Activated T-cell treated with anti-CD3 and anti-CD28 coated beads, Interleukin-2, amount 50 U/mL, for 4 hours (primary cell): ENCODE data around the gene CIAPIN1. TPM values are rescaled to one million over a fixed set of nuclear protein-coding genes. Genes with fewer than 3 reads are reported as not detected.
"Not testable (repeated sequence)": the region's sequence is repeated elsewhere in the genome, so short reads cannot be mapped to it uniquely, and the experiment has no call there.

Experiments
- ATAC-seq, 2 donors: fragments of 200-7000 bp; cut with Tn5 transposase; one replicate each; pipeline ENCODE4 v1.10.0; 2021
- DNase-seq: peaks from one replicate; pipeline ENCODE4 v3.0.0-alpha.2; 2020
- H3K27me3 Mint-ChIP-seq: one replicate; pipeline ENCODE4 v1.8.0; 2021; ENCODE audit warnings: low read depth, mixed read lengths
- H3K36me3 Mint-ChIP-seq: one replicate; pipeline ENCODE4 v1.8.0; 2022; ENCODE audit warnings: mixed read lengths; ENCODE audit not compliant: insufficient read depth
- H3K4me1 Mint-ChIP-seq: one replicate; pipeline ENCODE4 v1.8.0; 2021; ENCODE audit warnings: low read depth, mixed read lengths
- H3K4me3 Mint-ChIP-seq: one replicate; pipeline ENCODE4 v1.8.0; 2021; ENCODE audit warnings: mild to moderate bottlenecking, moderate library complexity, mixed read lengths
- H3K9me3 Mint-ChIP-seq: one replicate; pipeline ENCODE4 v1.8.0; 2021; ENCODE audit warnings: mixed read lengths
- total RNA-seq, 3 donors: library from RNA; stranded (reverse); gene quantifications; one replicate each; pipeline ENCODE4 v1.2.1, GENCODE V29; 2021

Gene CIAPIN1
- total RNA-seq, 3 donors from 2014 or later = 75.9 to 100 (median 92.2) TPM

DNA sequence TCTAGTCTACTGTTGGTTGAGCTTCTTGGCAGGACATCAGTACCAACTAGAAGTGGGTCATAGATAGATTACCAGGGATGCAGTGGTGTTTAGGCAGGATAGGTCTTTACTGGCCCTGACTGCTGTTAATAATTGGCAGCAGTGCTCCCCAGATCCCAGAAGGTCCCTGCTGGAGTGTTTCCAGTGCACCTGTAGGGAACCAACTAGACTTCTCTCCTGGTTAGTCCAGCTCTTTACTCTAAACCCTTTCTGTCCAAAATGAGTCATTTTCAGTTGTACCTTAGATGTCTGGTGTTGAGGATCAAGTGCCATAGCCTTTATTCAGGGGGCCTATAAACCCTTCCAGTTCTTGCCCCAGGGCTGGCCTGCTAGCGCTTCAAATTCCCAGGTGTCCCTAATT lies 24.0 kb upstream of the CIAPIN1 start:
- peaks cover 6% of the 10 kb centered on the region for H3K4me1 Mint-ChIP-seq
- ATAC-seq (no peak), DNase-seq (no peak)
- no peaks in the 10 kb centered on the region for H3K27me3 Mint-ChIP-seq
- no peak overlapping the region for H3K4me3 Mint-ChIP-seq
- no peaks in the 10 kb centered on the region for H3K9me3 Mint-ChIP-seq
- peaks cover 28% of the 10 kb centered on the region for H3K36me3 Mint-ChIP-seq

GRCh38 chr16:57470711-57471110 lies 23.5 kb upstream of the CIAPIN1 start:
- no peaks in the 10 kb centered on the region for H3K9me3 Mint-ChIP-seq
- no peak for DNase-seq
- peaks cover 28% of the 10 kb centered on the region for H3K36me3 Mint-ChIP-seq

DNA sequence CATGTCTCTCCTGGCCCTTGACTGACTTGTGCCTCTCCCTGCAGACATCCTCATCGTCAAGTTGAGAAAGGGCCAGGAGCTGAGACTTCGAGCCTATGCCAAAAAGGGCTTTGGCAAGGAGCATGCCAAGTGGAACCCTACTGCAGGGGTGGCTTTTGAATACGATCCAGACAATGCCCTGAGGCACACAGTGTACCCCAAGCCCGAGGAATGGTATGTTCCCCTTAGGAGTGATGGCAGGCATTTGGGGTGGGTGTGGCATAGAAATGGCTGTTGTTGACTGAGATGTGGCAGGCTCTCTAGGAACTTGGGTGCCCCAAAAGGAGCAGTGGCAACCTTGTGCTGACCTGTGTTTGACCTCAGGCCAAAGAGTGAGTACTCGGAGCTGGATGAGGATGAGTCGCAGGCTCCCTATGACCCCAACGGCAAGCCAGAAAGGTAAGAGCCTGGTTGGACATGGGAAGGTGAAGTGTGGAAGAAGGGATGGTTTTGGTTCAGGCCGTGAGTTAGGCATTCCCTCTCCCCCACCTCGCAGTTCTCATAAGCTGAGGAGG lies 22.8 kb upstream of the CIAPIN1 start:
- Mint-ChIP-seq H3K4me3 (no peak overlapping the region), H3K4me1 (peaks cover 2% of the 10 kb centered on the region), H3K27me3 (no peaks in the 10 kb centered on the region), H3K36me3 (peaks cover 34% of the 10 kb centered on the region), H3K9me3 (no peaks in the 10 kb centered on the region)
- ATAC-seq = no peak
- DNase-seq = no peak

More at GRCh38 chr16:57470711-57471110, 23.5 kb upstream of the CIAPIN1 start:
- H3K27me3 Mint-ChIP-seq = no peaks in the 10 kb centered on the region
- ATAC-seq = no peak
- peaks cover 3% of the 10 kb centered on the region for H3K4me1 Mint-ChIP-seq
- H3K4me3 Mint-ChIP-seq = no peak overlapping the region

GRCh38 chr16:57469046-57469445 lies 21.9 kb upstream of the CIAPIN1 start:
- Mint-ChIP-seq H3K4me3 (no peak overlapping the region), H3K9me3 (no peaks in the 10 kb centered on the region), H3K27me3 (no peaks in the 10 kb centered on the region), H3K36me3 (peaks cover 42% of the 10 kb centered on the region), H3K4me1 (peaks cover 10% of the 10 kb centered on the region)
- no peak for ATAC-seq
- no peak for DNase-seq

DNA sequence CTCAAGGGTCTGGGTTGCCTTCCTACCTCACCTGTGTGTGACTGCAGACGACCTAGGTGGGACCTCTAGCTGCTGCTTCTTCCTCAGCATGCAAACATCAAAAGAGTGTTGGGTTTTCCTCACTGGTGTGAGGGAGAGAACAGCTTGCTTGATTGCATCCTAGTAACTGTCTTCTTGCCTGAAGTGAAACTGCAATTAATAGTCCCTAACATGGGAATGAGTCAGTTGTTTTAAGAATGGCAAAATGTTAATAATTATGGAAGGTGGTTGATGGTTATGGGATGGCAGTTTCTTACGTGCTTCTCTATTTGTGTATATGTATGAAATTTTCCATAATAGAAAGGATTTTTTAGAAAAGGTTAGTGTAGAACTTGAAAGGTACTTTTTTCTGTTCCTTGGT lies 21.2 kb upstream of the CIAPIN1 start:
- H3K9me3 Mint-ChIP-seq = no peaks in the 10 kb centered on the region
- DNase-seq (no peak), ATAC-seq (no peak)
- H3K27me3 Mint-ChIP-seq = no peaks in the 10 kb centered on the region
- H3K36me3 Mint-ChIP-seq = peaks cover 42% of the 10 kb centered on the region
- peaks cover 17% of the 10 kb centered on the region for H3K4me1 Mint-ChIP-seq
- H3K4me3 Mint-ChIP-seq = no peak overlapping the region

DNA sequence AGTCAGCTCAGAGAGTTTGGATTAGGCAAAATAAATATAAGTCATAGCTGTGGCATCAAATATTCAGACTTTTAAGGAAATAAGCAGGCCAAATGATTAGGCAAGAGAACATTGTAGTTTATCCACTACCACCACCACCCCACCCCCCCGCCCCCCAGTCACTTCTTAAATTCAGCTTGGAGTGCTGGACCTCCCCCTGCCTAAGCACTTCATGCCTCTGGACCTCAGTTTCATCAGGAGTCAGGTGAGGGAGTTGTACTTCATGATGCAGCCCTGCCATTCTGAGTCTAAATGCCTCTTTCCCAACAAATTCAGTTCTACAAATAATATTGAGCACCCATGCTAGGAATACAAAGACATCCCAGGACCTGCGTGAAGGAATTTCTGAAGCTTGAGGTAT lies 17.3 kb upstream of the CIAPIN1 start:
- H3K9me3 Mint-ChIP-seq = no peaks in the 10 kb centered on the region
- no peaks in the 10 kb centered on the region for H3K27me3 Mint-ChIP-seq
- peaks cover 25% of the 10 kb centered on the region for H3K4me1 Mint-ChIP-seq
- no peak for ATAC-seq
- no peak overlapping the region for H3K4me3 Mint-ChIP-seq
- H3K36me3 Mint-ChIP-seq = peaks cover 37% of the 10 kb centered on the region
- no peak for DNase-seq

GRCh38 chr16:57462978-57463362 lies 15.8 kb upstream of the CIAPIN1 start:
- Mint-ChIP-seq H3K36me3 (peaks cover 29% of the 10 kb centered on the region), H3K4me3 (peak overlapping the region; percentile 100), H3K9me3 (no peaks in the 10 kb centered on the region), H3K27me3 (no peaks in the 10 kb centered on the region), H3K4me1 (peaks cover 25% of the 10 kb centered on the region)
- ATAC-seq (peak; percentile 12 to 33), DNase-seq (no peak)

GRCh38 chr16:57462209-57462977 lies 15.2 kb upstream of the CIAPIN1 start, which contains the start of gene POLR2C:
TSS of gene POLR2C (plus strand) at chr16:57462679. CDS start at chr16:57462725, 46 bp downstream.
- H3K4me1 Mint-ChIP-seq = peaks cover 25% of the 10 kb centered on the region
- peak within 1 kb of the TSS; percentile 100 for H3K4me3 Mint-ChIP-seq
- H3K27me3 Mint-ChIP-seq = no peaks in the 10 kb centered on the region
- H3K36me3 Mint-ChIP-seq = peaks cover 28% of the 10 kb centered on the region
- no peaks in the 10 kb centered on the region for H3K9me3 Mint-ChIP-seq
- ATAC-seq (peak; percentile 99), DNase-seq (peak; percentile 92)

DNA sequence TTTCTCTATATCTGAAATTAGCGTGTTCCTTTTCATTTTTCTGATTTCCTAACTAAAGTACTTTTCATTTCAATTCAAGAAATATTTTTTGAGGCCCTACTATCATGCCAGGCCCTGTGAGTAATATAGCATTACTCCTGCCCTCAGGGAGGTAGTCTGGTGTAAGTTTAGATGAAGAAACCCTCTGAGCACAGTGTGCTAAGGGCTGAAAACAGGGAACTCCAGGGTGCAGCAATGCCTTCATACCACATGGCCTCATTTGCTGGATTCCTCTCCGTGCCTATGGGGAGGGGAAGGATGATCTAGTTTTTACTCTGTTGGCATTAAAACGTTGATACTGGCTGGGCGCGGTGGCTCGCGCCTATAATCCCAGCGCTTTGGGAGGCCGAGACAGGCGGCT lies 4.8 kb upstream of the CIAPIN1 start:
- no peak for DNase-seq
- H3K4me1 Mint-ChIP-seq = peaks cover 12% of the 10 kb centered on the region
- no peak for ATAC-seq
- peaks cover 24% of the 10 kb centered on the region for H3K36me3 Mint-ChIP-seq
- no peaks in the 10 kb centered on the region for H3K9me3 Mint-ChIP-seq
- no peaks in the 10 kb centered on the region for H3K27me3 Mint-ChIP-seq
- H3K4me3 Mint-ChIP-seq = no peak overlapping the region

DNA sequence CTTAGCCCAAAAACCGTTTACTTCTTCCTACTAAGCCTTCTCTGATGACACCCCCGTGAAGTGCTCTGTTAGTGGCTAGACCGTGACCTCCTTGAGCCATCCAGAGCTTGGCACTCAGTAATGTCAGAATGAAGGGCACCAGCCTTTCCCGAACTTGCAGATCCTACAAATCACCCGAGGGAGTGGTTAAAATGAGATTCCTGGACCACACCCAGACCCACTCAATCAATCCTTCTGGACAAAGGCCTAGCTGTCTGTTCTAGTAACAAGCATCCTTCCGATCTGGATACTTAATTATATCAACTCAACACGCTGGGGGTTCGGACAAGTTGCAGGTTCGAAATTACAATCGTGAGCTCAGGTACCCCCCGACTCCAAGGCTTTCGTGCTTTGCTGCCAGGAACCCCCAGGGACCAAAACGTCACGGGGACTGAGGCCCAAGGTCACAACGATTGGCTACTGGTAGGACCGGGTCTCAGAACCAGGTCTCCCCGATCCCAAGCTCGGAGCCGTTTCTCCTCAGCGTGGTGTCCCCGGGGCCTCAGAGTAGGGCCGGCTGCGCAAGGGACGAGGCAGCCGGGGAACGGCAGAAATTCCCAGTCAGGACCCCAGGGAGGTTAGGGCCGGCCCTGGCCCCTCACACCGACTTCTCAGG lies 527 bp downstream of the CIAPIN1 start:
- H3K4me3 Mint-ChIP-seq = peak overlapping the region; percentile 94
- ATAC-seq (peak; percentile 28 to 38), DNase-seq (no peak)
- H3K36me3 Mint-ChIP-seq = peaks cover 2% of the 10 kb centered on the region
- H3K27me3 Mint-ChIP-seq = no peaks in the 10 kb centered on the region
- H3K4me1 Mint-ChIP-seq = peaks cover 33% of the 10 kb centered on the region
- no peaks in the 10 kb centered on the region for H3K9me3 Mint-ChIP-seq

- Mint-ChIP-seq H3K27me3 (no peaks in the 10 kb centered on the region), H3K4me3 (peak overlapping the region; percentile 94), H3K36me3 (peaks cover 9% of the 10 kb centered on the region), H3K9me3 (peaks cover under 1% of the 10 kb centered on the region), H3K4me1 (peaks cover 33% of the 10 kb centered on the region)
- no peak for DNase-seq
- no peak for ATAC-seq
These were observed 1.7 kb downstream of the CIAPIN1 start for GRCh38 chr16:57445510-57445909.

GRCh38 chr16:57444711-57445110 lies 2.5 kb downstream of the CIAPIN1 start:
- no peak for DNase-seq
- H3K27me3 Mint-ChIP-seq = no peaks in the 10 kb centered on the region
- peaks cover 30% of the 10 kb centered on the region for H3K4me1 Mint-ChIP-seq
- peaks cover 8% of the 10 kb centered on the region for H3K9me3 Mint-ChIP-seq
- H3K36me3 Mint-ChIP-seq = peaks cover 17% of the 10 kb centered on the region
- peak overlapping the region; percentile 33 for H3K4me3 Mint-ChIP-seq
- ATAC-seq = no peak

- peaks cover 10% of the 10 kb centered on the region for H3K9me3 Mint-ChIP-seq
- peaks cover 41% of the 10 kb centered on the region for H3K36me3 Mint-ChIP-seq
- H3K4me3 Mint-ChIP-seq, H3K27me3 Mint-ChIP-seq, DNase-seq, ATAC-seq: not testable (repeated sequence)
- peaks cover 12% of the 10 kb centered on the region for H3K4me1 Mint-ChIP-seq
These were observed 6.6 kb downstream of the CIAPIN1 start for GRCh38 chr16:57440551-57440950.

DNA sequence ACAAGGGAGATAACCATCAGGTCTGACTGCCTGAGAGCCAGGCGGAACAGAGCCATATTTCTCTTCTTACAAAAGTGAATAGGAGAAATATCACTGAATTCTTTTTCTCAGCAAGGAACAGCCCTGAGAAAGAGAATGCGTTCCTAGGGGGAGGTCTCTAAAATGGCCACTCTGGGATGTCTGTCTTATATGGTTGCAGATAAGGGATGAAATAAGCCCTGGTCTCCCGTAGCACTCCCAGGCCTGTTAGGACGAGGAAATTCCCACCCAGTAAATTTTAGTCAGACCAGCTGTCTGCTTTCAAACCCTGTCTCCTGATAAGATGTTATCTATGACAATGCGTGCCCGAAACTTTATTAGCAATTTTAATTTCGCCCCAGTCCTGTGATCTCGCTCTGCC lies 7.2 kb downstream of the CIAPIN1 start:
- Mint-ChIP-seq H3K4me1 (peaks cover 11% of the 10 kb centered on the region), H3K9me3 (peaks cover 10% of the 10 kb centered on the region), H3K36me3 (peaks cover 43% of the 10 kb centered on the region)
- not testable (repeated sequence) for ATAC-seq, H3K27me3 Mint-ChIP-seq, DNase-seq, H3K4me3 Mint-ChIP-seq
